OCI-LY7 (cell line): ENCODE measurements around the gene OSBP2. TPM values are rescaled to one million over a fixed set of nuclear protein-coding genes. Genes with fewer than 3 reads are reported as not detected.

Source experiments
- BruUV-seq: library from RNA; stranded (reverse); fragments of 400-500 nt; replicated peaks from 2 replicates; lab custom pipeline; 2021; lab: Mats Ljungman, UMichigan
- CTCF ChIA-PET: fragments of 300-600 bp; sonication (Branson Sonifier 250); formaldehyde crosslinking; loops from one replicate; lab custom pipeline; 2022; ENCODE audit warnings: antibody characterized with exemption; ENCODE audit not compliant: unreplicated experiment; lab: Charles Lee
- POLR2A ChIA-PET: fragments of 300-600 bp; sonication (Branson Sonifier 250); formaldehyde crosslinking; loops from one replicate; lab custom pipeline; 2022; ENCODE audit warnings: antibody characterized with exemption; lab: Charles Lee
- DNase-seq: peaks from one replicate; pipeline ENCODE4 v3.0.0-alpha.2; 2015; ENCODE audit warnings: low spot score
- H2AFZ ChIP-seq: fragments of 200-600 bp; sonication (generic), shearing (Covaris generic); 2 replicates; pipeline ENCODE4 v1.6.1; 2014; ENCODE audit warnings: mild to moderate bottlenecking, antibody characterized with exemption, low read length, moderate library complexity
- H3K27ac ChIP-seq: fragments of 200-600 bp; sonication (generic); 2 replicates; pipeline ENCODE4 v1.5.1; 2014; ENCODE audit warnings: mixed run types, low read depth, mild to moderate bottlenecking, moderate library complexity, low read length, inconsistent platforms; ENCODE audit not compliant: poor library complexity, severe bottlenecking
- H3K36me3 ChIP-seq: fragments of 200-600 bp; sonication (generic); 2 replicates; pipeline ENCODE4 v1.6.1; 2014; ENCODE audit warnings: mild to moderate bottlenecking, antibody characterized with exemption, low read length, moderate library complexity, mixed read lengths; ENCODE audit not compliant: insufficient read depth
- H3K4me1 ChIP-seq: fragments of 200-600 bp; sonication (generic); 2 replicates; pipeline ENCODE4 v1.5.1; 2014; ENCODE audit warnings: mild to moderate bottlenecking, low read length; ENCODE audit not compliant: insufficient read depth, poor library complexity, severe bottlenecking
- H3K4me2 ChIP-seq: fragments of 200-600 bp; sonication (generic); 2 replicates; pipeline ENCODE4 v1.6.1; 2014; ENCODE audit warnings: mild to moderate bottlenecking, low read length
- H3K4me3 ChIP-seq: fragments of 200-600 bp; sonication (generic); 2 replicates; pipeline ENCODE4 v1.5.1; 2014; ENCODE audit warnings: mild to moderate bottlenecking, low read depth, low read length; ENCODE audit not compliant: poor library complexity, severe bottlenecking
- H3K79me2 ChIP-seq: fragments of 200-600 bp; sonication (generic); 2 replicates; pipeline ENCODE4 v1.6.1; 2016; ENCODE audit warnings: low read depth, mild to moderate bottlenecking, low read length, moderate library complexity, mixed read lengths; ENCODE audit not compliant: insufficient read depth
- H3K9me2 ChIP-seq: fragments of 200-600 bp; sonication (generic); 2 replicates; pipeline ENCODE4 v1.6.1; 2016; ENCODE audit warnings: mild to moderate bottlenecking, low read length, mixed read lengths; ENCODE audit not compliant: insufficient read depth
- H3K9me3 ChIP-seq: fragments of 200-600 bp; sonication (generic); 2 replicates; pipeline ENCODE4 v1.6.1; 2014; ENCODE audit warnings: mild to moderate bottlenecking, mixed run types, low read length, mixed read lengths
- H4K20me1 ChIP-seq: fragments of 200-600 bp; sonication (generic); 2 replicates; pipeline ENCODE4 v1.6.1; 2014; ENCODE audit warnings: mild to moderate bottlenecking, antibody characterized with exemption, low read length, moderate library complexity, mixed read lengths; ENCODE audit not compliant: insufficient read depth
- CTCF ChIP-seq: fragments of 200-600 bp; sonication (generic); conservative IDR thresholded peaks from 2 replicates; pipeline ENCODE4 v1.5.1; 2014; ENCODE audit warnings: mild to moderate bottlenecking, antibody characterized with exemption, low read length, moderate library complexity, mixed read lengths
- EZH2phosphoT487 ChIP-seq: fragments of 200-600 bp; sonication (generic); IDR thresholded peaks from 2 replicates; pipeline ENCODE4 v1.6.1; 2018; ENCODE audit warnings: low read depth, borderline replicate concordance, mild to moderate bottlenecking, mixed run types, antibody characterized with exemption, low read length, moderate library complexity, mixed read lengths
- intact Hi-C: fragments of 100-400 bp; cut with micrococcal nuclease; formaldehyde crosslinking; loops from one replicate; pipeline ENCODE4 v1.10.0; 2022; ENCODE audit not compliant: unreplicated experiment
- total RNA-seq, 2 experiments: library from RNA; depleted of rRNA in 1 of 2; stranded (reverse); fragments of >200 nt in 1 of 2; shearing (Covaris generic) in 1 of 2; gene quantifications; 2 replicates each; pipeline ENCODE4 v1.2.3, GENCODE V29; 2014 to 2022

The OSBP2 gene
- total RNA-seq, 2 experiments from 2014 or later = 0.19 to 0.34 TPM

GRCh38 chr22:30702856-30703255 is 8.2 kb downstream of the OSBP2 start:
- intact Hi-C loops = no loop called here
- Histone ChIP-seq H2AFZ (no peak overlapping the region), H3K79me2 (no peaks in the 10 kb centered on the region), H3K36me3 (no peaks in the 10 kb centered on the region), H3K9me3 (no peaks in the 10 kb centered on the region), H3K4me2 (no peak overlapping the region), H3K4me3 (no peak overlapping the region), H3K4me1 (peaks cover 8% of the 10 kb centered on the region), H3K9me2 (no peaks in the 10 kb centered on the region), H4K20me1 (no peaks in the 10 kb centered on the region), H3K27ac (no peak overlapping the region)
- BruUV-seq = no TSS peak
- TF ChIP-seq EZH2phosphoT487 (no peak), CTCF (no peak)
- ChIA-PET CTCF (no interaction called here), POLR2A (no interaction called here)
- DNase-seq = no peak

- Histone ChIP-seq H3K9me3 (no peaks in the 10 kb centered on the region), H4K20me1 (no peaks in the 10 kb centered on the region), H3K79me2 (no peaks in the 10 kb centered on the region), H3K27ac (no peak overlapping the region), H3K4me3 (no peak overlapping the region), H3K36me3 (no peaks in the 10 kb centered on the region), H3K9me2 (no peaks in the 10 kb centered on the region), H3K4me2 (no peak overlapping the region), H3K4me1 (peaks cover 8% of the 10 kb centered on the region), H2AFZ (no peak overlapping the region)
- ChIA-PET CTCF (no interaction called here), POLR2A (no interaction called here)
- no TSS peak for BruUV-seq
- intact Hi-C loops = no loop called here
- no peak for DNase-seq
- TF ChIP-seq EZH2phosphoT487 = no peak
- TF ChIP-seq CTCF = no peak
Observed at GRCh38 chr22:30704978-30705377, 10.3 kb downstream of the OSBP2 start.

GRCh38 chr22:30705710-30706651 is 11.3 kb downstream of the OSBP2 start:
- intact Hi-C loops = no loop called here

More at GRCh38 chr22:30705710-30706651, 11.3 kb downstream of the OSBP2 start:
- Histone ChIP-seq H3K9me3 (no peaks in the 10 kb centered on the region), H3K79me2 (no peaks in the 10 kb centered on the region), H2AFZ (no peak overlapping the region), H3K4me3 (no peak overlapping the region), H3K9me2 (no peaks in the 10 kb centered on the region), H3K27ac (no peak overlapping the region), H3K4me2 (peak overlapping the region; percentile 27), H3K4me1 (peaks cover 8% of the 10 kb centered on the region), H4K20me1 (no peaks in the 10 kb centered on the region), H3K36me3 (no peaks in the 10 kb centered on the region)
- no TSS peak for BruUV-seq
- POLR2A ChIA-PET = no interaction called here
- peak; percentile 5 for DNase-seq
- CTCF ChIA-PET = no interaction called here
- no peak for TF ChIP-seq CTCF
- TF ChIP-seq EZH2phosphoT487 = no peak
